HepG2 (cell line): ENCODE data around the gene PAK1. TPM values are rescaled to one million over a fixed set of nuclear protein-coding genes. Genes with fewer than 3 reads are reported as not detected.

ENCODE experiments used
- ATF7 ChIP-seq, 2 experiments: fragments of 450-650 bp in 1 of 2; sonication (generic) in 1 of 2; formaldehyde crosslinking in 1 of 2; IDR thresholded peaks; 2 replicates each; pipeline versions ENCODE4 v1.4.0 to v1.6.1; 2016 to 2020; ENCODE audit warnings: antibody characterized with exemption in 1 of 2, mild to moderate bottlenecking in 1 of 2, missing genetic modification reagents in 1 of 2
- BCLAF1 ChIP-seq: fragments of 450-650 bp; IDR thresholded peaks from 2 replicates; pipeline ENCODE4 v1.6.1; 2017; ENCODE audit warnings: mild to moderate bottlenecking
- HDAC6 ChIP-seq: fragments of 200-600 bp; sonication (generic); IDR thresholded peaks from 2 replicates; pipeline ENCODE4 v1.7.0; 2017; ENCODE audit warnings: mild to moderate bottlenecking, antibody characterized with exemption, low read length, low read depth
- TERF1 ChIP-seq: sonication (generic); formaldehyde crosslinking; IDR thresholded peaks from 2 replicates; pipeline ENCODE4 v1.8.0; 2022; ENCODE audit warnings: mild to moderate bottlenecking, missing genetic modification reagents, moderate library complexity
- ZBTB1 ChIP-seq: sonication (generic); formaldehyde crosslinking; IDR thresholded peaks from 2 replicates; pipeline ENCODE4 v1.4.0; 2020; ENCODE audit warnings: missing genetic modification reagents, borderline replicate concordance
- ZBTB40 ChIP-seq, 2 experiments: fragments of 450-650 bp in 1 of 2; sonication (generic) in 1 of 2; formaldehyde crosslinking in 1 of 2; IDR thresholded peaks; 2 replicates each; pipeline versions ENCODE4 v1.6.1 to v1.8.0; 2016 to 2022; ENCODE audit warnings: antibody characterized with exemption in 1 of 2, mild to moderate bottlenecking in 1 of 2, missing genetic modification reagents in 1 of 2
- ZNF367 ChIP-seq: sonication (generic); formaldehyde crosslinking; IDR thresholded peaks from 2 replicates; pipeline ENCODE4 v1.4.0; 2020; ENCODE audit warnings: missing genetic modification reagents, borderline replicate concordance
- polyA plus RNA-seq, 8 experiments: library from polyadenylated mRNA; depleted of rRNA in 3 of 8; stranded (reverse) in 7 of 8; unstranded in 1 of 8; fragments of >200 nt; fragmentation: Illumina TruSeq in 4 of 8; extraction: Trizol in 4 of 8; gene quantifications; 2 replicates each; pipeline versions ENCODE4 v1.2.1 to v1.2.3, GENCODE V29; 2011 to 2016; ENCODE audit warnings: low read depth in 4 of 8, missing spikeins in 1 of 8, mixed read lengths in 1 of 8; ENCODE audit not compliant: insufficient read depth in 1 of 8
- total RNA-seq, 5 experiments: library from RNA; depleted of rRNA; stranded (reverse); fragments of >200 nt; fragmentation: Illumina TruSeq; extraction: Trizol; gene quantifications; 2 replicates each; pipeline ENCODE4 v1.2.3, GENCODE V29; 2016; ENCODE audit warnings: low read depth in 1 of 5

Gene PAK1
- total and polyA plus RNA-seq, 2 of the 13 experiments (the other 11 are each of a cell fraction or from before 2014, with no cell fraction given) = 1.5 to 4.3 TPM

GRCh38 chr11:77309401-77310085 is 164.4 kb downstream of the PAK1 start (continued):
- TF ChIP-seq ZBTB40 (IDR thresholded peaks at IDR 0.05) (no peak), ZBTB40 (CRISPR knock-in tag; IDR thresholded peaks at IDR 0.05) (no peak), ZBTB1 (CRISPR knock-in tag) (no peak), TERF1 (CRISPR knock-in tag) (no peak), HDAC6 (no peak), ZNF367 (CRISPR knock-in tag) (no peak), BCLAF1 (no peak), ATF7 (IDR thresholded peaks at IDR 0.05) (no peak), ATF7 (CRISPR knock-in tag; IDR thresholded peaks at IDR 0.05) (no peak)
